A204.1 (cell line): Measurements from ENCODE around the gene ANKFY1.
"Not testable (repeated sequence)": the region's sequence is repeated elsewhere in the genome, so short reads cannot be mapped to it uniquely, and the experiment has no call there.

ENCODE experiments used
- FAIRE-seq: peaks from 2 replicates; lab custom pipeline; 2012; peaks lifted over from hg19 to GRCh38; lab: Jason Lieb, UNC

ANKFY1 gene

DNA sequence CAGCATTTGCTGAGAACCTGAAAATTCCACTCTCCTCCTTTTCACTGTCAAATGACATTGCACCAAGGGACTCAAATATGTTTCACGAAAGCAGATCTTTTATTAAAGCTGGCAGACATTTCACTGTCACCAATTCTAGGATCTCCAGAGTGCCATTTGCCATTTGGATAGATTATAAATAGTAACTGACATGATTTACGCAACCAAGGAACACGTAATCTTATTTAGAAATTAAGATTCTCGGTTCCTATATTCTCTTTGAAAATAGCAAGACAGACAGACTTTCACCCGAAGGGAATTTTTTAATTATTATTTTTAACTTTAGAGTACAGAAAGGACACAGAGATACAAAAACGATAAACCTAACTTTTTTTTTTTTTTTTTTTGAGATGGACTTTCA, 49.6 kb downstream of the ANKFY1 start:
- FAIRE-seq = no peak

DNA sequence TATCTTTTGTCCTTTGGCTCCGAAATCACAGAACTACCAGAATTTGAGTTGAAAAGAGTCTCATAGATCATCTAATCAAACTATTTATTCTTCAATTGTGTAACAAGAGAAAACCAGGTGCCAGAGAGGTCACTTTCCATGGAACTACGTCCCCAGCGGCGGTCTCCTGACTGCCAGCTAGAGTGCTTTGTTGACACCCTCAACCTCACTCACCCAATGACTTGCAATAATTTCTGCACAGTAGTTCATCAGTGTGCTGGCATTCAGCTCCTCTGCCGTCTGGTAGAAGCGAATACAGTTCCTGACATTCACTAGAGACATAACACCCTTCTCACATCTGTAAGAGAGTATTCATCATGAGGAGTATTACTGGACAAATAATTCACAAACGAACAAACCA, 54.2 kb downstream of the ANKFY1 start:
- no peak for FAIRE-seq

DNA sequence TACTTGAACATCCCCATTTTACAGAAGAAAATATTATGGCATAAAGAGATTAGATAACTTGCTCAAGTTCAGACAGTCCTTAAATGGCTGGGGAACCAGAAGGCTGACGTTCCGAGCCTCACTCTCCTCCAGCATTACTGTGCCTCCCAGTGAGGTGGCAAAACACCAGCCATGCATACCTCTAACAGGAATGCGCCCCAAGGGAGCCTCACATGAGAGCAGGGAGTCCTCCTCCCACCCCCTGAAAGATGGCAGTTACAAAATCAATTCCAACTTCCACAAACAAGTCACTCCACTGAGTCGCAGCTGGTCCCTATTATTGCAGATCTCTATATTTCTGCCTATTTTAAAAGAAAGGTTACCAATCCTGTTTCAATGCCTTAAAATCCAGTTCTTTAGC, 55.5 kb downstream of the ANKFY1 start:
- no peak for FAIRE-seq

DNA sequence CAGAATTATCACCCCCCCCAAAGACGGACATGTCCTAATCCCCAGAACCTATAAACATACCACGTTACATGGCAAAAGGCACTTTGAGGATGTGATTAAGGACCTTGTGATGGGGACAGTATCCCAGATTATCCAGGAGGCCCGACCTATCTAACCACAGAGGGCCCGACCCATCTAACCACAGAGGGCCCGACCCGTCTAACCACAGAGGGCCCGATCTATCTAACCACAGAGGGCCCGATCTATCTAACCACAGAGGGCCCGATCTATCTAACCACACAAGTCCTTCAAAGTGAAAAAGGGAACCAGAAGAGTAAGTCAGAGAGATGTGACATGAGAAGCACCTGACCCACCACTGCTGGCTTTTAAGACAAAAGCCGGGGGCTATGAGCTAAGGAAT, 56.8 kb downstream of the ANKFY1 start:
- FAIRE-seq = no peak

DNA sequence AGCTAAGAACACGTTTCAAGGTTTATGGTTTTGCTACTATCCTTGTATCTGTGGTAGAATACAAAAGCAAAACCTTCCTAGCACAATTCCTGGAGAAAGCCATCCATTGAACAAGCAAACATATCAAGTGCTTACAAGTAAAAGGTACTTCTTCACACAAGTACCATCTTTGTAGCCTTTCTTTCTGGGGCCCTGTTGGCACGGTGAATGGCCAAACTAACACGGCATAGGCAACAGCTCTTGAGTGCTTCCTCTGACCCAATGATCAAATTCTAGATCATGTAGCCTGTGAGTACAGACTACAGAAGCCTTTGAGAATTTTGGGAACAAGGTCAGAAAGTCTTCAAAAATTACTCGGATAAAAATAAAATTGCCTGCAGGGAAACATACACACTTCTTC, 57.9 kb downstream of the ANKFY1 start:
- no peak for FAIRE-seq

DNA sequence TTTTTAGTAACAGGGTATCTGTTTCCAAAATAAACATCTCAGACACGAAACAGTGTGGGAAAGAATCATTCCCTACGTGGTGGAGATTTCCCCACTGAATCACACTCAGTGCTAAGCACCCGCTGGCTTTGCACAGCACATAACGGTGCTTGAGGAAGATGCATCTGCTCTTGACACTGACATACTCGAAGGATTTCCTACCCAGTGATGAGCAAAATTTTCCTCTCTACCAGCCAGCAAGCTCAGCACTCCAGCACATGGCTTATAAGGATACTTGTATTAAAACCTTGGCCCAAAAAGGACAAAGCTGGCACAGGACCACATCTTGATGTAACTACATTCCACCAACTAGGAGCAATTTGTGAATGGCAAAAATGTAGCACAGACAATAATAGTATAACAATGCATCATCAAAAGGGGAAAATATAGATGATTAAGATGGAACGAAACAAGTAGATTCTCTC, 59.0 kb downstream of the ANKFY1 start:
- FAIRE-seq = no peak

DNA sequence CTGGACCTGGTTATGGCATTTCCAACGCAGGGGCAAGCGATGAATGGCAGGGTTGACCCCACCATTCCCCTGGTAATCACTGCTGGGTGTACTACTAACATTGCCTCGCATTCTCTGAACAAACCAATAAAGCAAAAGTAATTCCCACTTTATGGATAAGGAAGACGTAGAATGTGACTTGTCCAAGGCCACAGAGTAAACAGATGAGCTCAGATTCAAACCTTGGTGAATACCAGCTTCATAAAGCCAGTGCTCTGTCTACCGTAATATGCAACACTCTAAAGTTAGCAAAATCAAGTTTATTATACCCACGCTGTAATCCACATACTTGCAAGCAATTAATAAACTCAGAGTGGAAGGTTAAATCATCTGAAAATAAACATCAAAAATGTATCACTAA, 59.6 kb downstream of the ANKFY1 start:
- FAIRE-seq = no peak

DNA sequence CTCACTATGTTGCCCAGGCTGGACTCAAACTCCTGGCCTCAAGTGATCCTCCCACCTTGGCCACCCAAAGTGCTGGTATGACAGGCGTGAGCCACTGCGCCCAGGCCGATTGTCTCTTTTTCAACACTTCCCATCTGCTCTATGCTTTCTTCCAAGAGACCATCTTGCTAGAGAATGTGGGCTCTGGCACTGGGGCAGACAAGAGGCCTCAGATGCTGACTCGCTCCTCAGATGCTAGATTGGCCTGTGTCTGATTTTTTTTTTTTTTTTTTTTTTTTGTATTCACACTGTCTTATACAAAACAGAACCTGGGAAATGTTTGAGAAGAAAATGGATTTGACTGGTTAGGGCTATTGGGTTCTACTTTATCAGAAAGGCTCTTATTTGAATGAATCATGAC, 62.6 kb downstream of the ANKFY1 start:
- no peak for FAIRE-seq

DNA sequence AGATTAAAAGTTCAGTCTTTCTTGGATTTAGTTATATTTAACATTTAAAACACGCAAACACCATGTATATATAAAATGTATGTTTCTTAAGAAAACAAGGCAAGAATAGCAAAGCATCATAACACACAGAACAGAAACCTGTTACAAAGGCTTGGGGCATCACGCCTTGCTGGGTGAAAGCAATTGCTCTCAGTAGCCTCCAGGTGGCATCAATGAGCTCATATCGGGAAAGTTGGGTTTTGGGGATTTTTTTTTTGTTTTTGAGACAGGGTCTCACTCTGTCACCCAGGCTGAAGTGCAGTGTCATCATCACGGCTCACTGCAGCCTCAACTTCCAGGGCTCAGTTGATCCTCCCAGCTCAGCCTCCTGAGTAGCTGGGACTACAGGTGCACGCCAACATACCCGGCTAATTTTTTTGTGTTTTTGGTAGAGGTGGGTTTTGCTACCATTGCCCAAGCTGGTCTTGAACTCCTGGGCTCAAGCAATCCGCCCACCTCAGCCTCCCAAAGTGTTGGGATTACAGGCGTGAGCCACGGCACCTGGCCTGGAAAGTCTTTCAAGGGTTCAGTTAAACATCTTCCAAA, 63.9 kb downstream of the ANKFY1 start:
- peak; percentile 87 for FAIRE-seq

DNA sequence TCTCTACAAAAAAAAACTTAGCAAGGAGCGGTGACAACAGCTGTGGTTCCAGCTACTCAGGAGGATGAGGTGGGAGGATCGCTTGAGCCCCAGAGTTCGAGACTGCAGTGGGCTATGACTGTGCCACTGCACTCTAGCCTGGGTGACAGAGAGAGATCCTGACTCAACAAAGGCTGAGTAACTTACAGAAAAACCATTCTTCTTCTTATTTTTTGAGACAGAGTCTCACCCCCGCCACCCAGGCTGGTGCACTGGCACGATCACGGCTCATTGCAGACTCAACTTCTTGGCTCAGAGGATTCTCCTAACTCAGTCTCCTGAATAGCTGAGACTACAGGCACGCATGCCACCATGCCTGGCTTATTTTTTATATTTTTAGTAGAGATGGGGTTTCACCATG, 64.8 kb downstream of the ANKFY1 start:
- no peak for FAIRE-seq

DNA sequence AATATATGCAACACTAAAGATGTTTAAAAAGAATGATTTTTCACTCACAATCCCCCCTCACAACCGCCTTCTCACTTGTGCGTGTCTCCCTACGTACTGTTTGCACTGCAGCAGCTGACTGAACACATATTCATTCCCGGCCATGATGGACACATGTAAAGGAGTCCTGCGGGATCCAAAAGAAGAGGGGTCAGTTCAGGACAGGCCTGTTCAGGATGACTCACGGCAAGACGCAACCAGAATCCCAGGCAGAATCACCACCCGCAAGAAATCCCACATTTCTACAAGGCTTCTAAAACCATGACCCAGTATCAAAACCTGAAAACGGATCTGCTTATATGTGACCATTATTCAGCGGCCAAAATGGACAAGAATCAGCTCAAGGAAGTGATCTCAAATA, 68.5 kb downstream of the ANKFY1 start:
- FAIRE-seq = no peak

DNA sequence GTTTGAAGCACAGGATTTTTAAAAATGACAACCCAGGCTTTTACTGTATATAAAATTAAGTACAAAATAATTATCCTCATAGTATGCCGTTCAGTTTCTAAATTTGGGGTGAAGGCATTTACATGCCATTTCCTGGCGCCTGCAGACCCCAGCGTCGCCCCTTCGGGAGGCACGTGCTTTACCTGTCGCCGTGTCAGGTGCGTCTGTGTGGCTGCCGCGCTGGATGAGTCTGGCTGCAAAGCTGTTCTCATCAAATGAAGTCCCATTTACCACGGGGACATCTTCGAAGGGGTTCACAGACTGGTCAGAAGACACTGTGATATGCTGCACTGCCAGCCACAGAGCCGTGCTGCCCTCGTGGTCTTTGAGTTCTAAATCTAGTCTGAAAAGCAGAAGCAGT, 69.0 kb downstream of the ANKFY1 start:
- no peak for FAIRE-seq

DNA sequence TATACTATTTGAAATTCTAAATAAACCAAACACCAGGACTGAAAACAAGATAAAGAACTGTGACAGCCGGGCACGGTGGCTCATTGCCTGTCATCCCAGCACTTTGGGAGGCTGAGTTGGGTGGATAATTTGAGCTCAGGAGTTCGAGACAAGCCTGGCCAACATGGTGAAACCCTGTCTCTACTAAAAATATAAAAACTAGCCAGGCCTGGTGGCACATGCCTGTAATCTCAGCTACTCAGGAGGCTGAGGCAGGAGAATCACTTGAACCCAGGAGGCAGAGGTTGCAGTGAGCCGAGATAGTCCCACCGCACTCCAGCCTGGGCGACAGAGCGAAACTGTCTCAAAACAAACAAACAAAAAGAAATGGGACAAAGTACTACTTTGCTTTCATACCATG, 73.0 kb downstream of the ANKFY1 start:
- FAIRE-seq = not testable (repeated sequence)

DNA sequence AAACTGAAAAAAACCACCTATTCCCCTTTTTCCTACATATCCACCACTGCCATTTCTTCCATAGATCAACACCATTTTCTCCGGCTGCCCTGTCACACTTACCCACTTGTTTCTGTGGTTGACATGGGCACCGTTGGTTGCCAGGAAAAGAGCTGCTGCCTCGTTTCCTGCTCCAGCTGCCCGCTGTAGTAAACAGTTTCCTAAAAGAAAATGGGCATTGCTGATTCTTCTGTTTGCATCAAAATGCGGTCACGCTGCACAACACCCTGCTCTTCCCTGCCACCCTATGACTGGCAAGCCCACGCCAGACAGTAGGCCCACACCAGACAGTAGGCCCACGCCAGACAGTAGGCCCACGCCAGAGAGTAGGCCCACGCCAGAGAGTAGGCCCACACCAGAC, 74.5 kb downstream of the ANKFY1 start:
- FAIRE-seq = no peak

DNA sequence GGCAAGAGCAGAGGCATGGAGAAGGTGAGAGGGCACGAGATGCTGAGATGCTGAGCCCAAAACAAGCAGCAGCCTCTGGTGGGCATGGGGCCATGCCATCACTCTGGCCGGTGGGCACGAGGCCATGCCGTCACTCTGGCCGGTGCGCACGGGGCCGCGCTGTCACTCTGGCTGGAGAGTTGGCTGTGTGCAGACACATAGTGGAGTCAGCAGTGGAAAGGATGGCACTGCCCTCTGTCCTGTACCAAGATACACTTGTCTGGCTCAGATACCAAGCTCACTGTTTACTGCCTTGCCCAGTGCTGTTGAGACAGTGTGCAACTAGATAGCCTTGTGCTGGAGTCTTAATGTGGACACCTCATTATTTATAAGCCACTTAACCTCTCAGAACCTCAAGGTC, 75.7 kb downstream of the ANKFY1 start:
- FAIRE-seq = no peak

DNA sequence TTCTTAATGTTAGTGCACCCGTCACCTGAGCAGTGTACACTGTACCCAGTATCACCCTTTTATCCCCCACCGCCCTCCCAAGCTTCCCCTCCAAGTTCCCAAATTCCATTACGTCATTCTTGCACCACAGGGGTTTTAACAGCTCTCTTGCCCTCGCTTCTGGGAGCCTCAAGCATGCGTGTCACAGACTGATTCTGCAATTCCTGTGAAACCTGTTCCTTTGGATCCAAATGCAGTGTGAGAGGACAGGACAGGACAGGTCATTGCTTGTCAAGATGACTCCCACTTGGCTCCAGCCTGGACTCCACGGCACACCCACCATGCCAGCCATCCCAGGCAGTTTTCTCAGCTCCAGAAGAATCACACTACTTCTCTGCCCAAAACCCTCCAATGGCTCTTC, 76.7 kb downstream of the ANKFY1 start:
- no peak for FAIRE-seq

DNA sequence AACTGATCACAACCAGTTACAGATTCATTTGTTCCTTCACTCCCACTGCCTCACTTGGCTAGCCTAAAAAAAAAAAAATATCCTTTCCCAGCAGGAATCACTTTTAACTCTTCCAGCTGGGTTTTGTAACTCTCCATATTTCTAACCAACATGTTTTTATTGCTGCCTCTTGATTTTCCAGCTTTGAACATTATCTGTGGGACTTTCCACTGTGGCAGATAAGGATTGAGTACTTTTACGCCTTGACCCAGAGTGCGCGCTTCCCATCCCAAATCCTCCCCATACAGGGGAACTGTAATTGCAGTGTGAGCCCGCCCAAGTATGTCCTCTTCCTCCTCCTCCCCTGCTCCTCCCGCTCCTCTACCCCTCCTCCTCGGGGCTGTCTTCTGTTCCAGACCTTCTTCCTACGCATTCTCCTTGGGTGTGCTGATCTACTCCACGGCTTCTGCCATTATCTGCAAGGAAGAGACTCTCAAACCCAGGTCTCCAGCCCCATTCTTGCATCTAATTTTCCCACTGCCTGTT, 77.4 kb downstream of the ANKFY1 start:
- FAIRE-seq = no peak

DNA sequence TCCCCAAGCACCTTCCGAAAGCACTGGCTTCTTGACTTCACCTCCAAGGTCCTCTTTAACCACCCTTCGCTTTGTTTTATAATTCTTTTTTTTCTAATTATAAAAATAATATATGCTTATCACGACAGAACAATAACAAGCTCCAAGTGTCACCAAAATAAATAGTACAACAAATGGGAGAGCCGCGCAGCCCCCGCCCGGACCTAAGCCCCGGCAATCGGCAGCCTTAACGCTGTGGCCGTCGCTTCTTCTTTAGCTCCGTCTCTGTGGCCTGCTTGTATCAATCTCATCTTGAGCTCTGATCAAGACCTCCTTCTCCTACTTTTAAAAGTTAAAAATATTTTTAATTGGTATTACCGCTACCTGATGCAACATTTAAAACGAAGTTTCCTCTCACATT, 78.1 kb downstream of the ANKFY1 start:
- FAIRE-seq = no peak

DNA sequence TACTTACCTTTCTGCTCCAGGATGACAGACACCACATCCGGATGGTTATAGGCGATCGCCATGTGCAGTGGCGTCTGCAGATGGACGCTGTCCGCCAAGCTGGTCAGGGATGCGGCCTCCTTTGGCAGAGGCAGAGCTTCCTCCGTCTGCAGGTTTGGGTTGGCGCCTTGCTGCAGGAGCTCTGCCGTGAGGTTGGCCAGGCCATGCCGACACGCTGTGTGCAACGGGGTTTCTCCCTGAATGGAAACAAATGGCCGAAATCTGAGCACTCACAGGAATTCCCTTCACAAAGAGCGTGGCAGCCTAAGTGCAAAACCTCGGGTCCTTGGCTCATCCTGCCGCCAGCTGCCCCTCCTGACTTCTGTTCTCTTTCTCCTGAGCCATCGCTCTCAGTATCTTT, 79.0 kb downstream of the ANKFY1 start:
- no peak for FAIRE-seq

DNA sequence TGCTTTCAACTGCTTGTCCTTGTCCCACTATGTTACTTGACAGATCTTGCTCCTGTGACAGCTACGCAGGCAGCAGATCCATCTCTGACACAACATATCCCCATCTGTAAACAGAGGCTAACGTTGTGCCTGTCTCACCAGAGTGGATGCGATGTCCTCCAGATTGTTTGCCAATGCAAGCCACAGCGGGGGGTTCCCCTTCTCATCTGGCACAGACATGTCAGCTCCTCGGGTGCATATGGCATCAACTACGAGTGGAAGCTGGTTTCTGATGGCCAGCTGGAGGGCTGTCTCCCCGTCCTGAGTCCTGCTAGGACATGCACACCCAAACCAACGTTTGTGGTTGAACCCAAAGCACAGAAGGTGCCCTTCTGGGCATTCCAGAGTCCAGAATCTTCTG, 81.7 kb downstream of the ANKFY1 start:
- no peak for FAIRE-seq

DNA sequence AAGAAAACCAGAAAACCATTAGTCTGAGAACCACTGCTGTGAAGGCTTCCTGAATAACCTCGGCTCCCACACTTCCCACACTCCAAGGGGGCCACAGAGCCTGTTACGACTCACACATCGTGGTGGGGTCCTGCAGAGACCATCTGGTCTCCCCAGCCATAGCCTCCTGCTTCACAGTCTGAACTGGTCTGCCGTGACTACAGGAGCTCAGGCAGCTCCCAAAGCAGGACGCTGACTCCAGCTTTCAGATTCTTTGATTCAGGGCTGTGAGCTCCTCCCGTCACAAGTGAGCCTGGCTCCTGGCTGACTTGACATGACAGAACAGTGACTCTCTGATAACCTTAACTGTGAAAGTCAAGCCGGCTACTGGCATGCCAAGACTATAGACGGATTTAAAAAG, 83.0 kb downstream of the ANKFY1 start:
- no peak for FAIRE-seq

DNA sequence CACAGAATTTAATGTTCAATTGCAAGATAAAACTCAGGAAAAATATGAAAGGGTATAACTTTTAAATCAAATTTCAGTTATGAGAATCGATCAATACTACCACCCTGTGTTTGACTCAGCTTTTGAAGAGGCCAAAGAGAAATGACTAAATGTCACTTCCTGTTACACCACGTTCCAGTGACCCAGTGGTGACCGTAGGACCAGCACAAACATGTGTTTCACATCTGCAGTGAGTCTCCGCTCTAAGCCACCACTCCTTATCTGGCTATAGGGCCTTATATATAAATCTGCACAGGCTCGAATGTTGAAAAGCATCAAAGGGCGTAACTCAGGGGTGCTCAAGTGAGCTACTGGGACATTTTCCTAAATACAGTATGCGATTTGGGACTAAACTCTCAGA, 84.7 kb downstream of the ANKFY1 start:
- no peak for FAIRE-seq

DNA sequence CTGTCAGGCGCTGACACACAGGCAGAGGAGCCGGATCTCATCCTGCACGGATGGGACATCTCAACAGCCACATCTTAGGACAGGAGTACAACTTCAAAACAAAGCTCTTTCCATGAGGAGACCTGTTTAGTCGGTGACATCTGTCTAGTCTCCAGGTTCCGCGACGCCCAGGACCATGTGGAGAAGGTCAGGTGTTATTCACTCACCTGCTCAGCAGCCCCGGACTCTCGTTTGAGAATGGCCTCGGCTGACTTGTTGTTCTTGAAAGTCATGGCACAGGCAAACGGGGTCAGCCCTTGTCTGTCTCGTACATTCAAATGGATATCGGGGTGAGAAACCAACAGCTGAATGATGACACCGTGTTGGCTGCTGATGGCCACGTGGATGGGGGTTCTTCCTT, 85.1 kb downstream of the ANKFY1 start:
- no peak for FAIRE-seq

DNA sequence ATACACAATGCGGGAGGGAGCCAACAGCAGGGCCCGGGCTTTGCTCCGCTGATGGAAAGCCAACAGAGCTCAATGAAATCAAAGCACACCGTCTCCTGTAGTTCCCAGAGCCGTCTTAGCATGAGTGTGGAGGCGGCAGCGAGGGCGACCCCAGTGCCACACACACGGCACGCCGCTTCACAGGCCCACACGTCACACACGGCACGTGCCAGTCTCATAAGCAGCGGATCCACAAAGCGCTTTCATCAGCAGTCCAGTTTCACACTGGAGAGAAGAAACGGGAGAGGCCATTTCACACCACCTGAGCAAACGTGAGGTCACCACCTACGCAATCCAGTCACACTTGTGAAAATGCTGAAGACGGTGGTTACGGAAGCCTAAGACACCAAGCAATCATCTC, 86.0 kb downstream of the ANKFY1 start:
- no peak for FAIRE-seq
